NB4 (cell line): Measurements from ENCODE around the gene FOXP1.

ENCODE experiments used
- CTCF ChIP-seq: IDR thresholded peaks from one replicate; pipeline ENCODE4 v1.5.1; 2012; ENCODE audit warnings: low read depth, low read length
- MAX ChIP-seq: IDR thresholded peaks from 2 replicates; pipeline ENCODE4 v1.6.1; 2011; ENCODE audit warnings: low read depth, low read length
- MYC ChIP-seq: IDR thresholded peaks from 2 replicates; pipeline ENCODE4 v1.6.1; 2011; ENCODE audit warnings: low read depth, low read length
- POLR2A ChIP-seq: IDR thresholded peaks from 2 replicates; pipeline ENCODE4 v1.6.1; 2011; ENCODE audit warnings: mild to moderate bottlenecking; ENCODE audit not compliant: insufficient read length; ENCODE audit errors: extremely low read depth

GRCh38 chr3:71076361-71077002, 507.0 kb downstream of the FOXP1 start:
- TF ChIP-seq MYC (no peak), POLR2A (no peak), CTCF (no peak), MAX (no peak)
